NCI-H1436 treated with DMSO at 0.1 percent for 48 hours (cell line): Measurements from ENCODE around the gene NWD2.

Experiments used
- DNase-seq: peaks from one replicate; lab custom pipeline; 2025; lab: John Stamatoyannopoulos, UW

Gene NWD2

GRCh38 chr4:37279894-37280592 lies 35.5 kb downstream of the NWD2 start:
- no peak for DNase-seq

- no peak for DNase-seq
These were observed 54.9 kb downstream of the NWD2 start for GRCh38 chr4:37299468-37299867.

GRCh38 chr4:37304612-37305011 lies 60.1 kb downstream of the NWD2 start:
- DNase-seq, result no peak

GRCh38 chr4:37305984-37306383 lies 61.4 kb downstream of the NWD2 start:
- no peak for DNase-seq

GRCh38 chr4:37317104-37317643 lies 72.6 kb downstream of the NWD2 start:
- DNase-seq, result no peak

- no peak for DNase-seq
These were observed 76.1 kb downstream of the NWD2 start for GRCh38 chr4:37320513-37321235.

GRCh38 chr4:37322122-37322521 lies 77.6 kb downstream of the NWD2 start:
- DNase-seq, result no peak

- DNase-seq, result no peak
These were observed 80.0 kb downstream of the NWD2 start for GRCh38 chr4:37324546-37324945.

- no peak for DNase-seq
These were observed 82.3 kb downstream of the NWD2 start for GRCh38 chr4:37326852-37327251.

GRCh38 chr4:37338972-37339371 lies 94.4 kb downstream of the NWD2 start:
- DNase-seq, result no peak

GRCh38 chr4:37358748-37359147 lies 114.2 kb downstream of the NWD2 start:
- DNase-seq, result no peak

- DNase-seq, result no peak
These were observed 114.7 kb downstream of the NWD2 start for GRCh38 chr4:37359261-37359660.

GRCh38 chr4:37365888-37366287 lies 121.3 kb downstream of the NWD2 start:
- no peak for DNase-seq

- no peak for DNase-seq
These were observed 123.4 kb downstream of the NWD2 start for GRCh38 chr4:37367901-37368300.

- no peak for DNase-seq
These were observed 125.5 kb downstream of the NWD2 start for GRCh38 chr4:37370052-37370451.

- DNase-seq, result no peak
These were observed 136.6 kb downstream of the NWD2 start for GRCh38 chr4:37381040-37381668.

GRCh38 chr4:37383579-37384229 lies 139.2 kb downstream of the NWD2 start:
- no peak for DNase-seq

- no peak for DNase-seq
These were observed 140.9 kb downstream of the NWD2 start for GRCh38 chr4:37385424-37385823.

- DNase-seq, result no peak
These were observed 144.3 kb downstream of the NWD2 start for GRCh38 chr4:37388681-37389365.

- no peak for DNase-seq
These were observed 144.8 kb downstream of the NWD2 start for GRCh38 chr4:37389366-37389765.

- no peak for DNase-seq
These were observed 145.5 kb downstream of the NWD2 start for GRCh38 chr4:37389967-37390580.
